Endothelial cell of umbilical vein (primary cell): Measurements from ENCODE around the gene ITPKB.

Source experiments
- CTCF ChIP-seq, 2 donors: IDR thresholded peaks; 1 replicate in 1 of 2; 2 replicates in 1 of 2; pipeline ENCODE4 v1.5.1; 2011; ENCODE audit warnings: low read length in 2 of 2, mild to moderate bottlenecking in 2 of 2, moderate library complexity in 2 of 2, control low read depth in 1 of 2, inconsistent platforms in 1 of 2, low read depth in 1 of 2; ENCODE audit not compliant: insufficient read depth in 1 of 2; ENCODE audit errors: extremely low read depth in 1 of 2
- MYC ChIP-seq: IDR thresholded peaks from one replicate; pipeline ENCODE4 v1.6.1; 2011; ENCODE audit warnings: mild to moderate bottlenecking, low read depth, low read length
- POLR2A ChIP-seq: IDR thresholded peaks from 2 replicates; pipeline ENCODE4 v1.6.1; 2012; ENCODE audit warnings: low read depth, mild to moderate bottlenecking, control low read depth, low read length

- TF ChIP-seq POLR2A (no peak), MYC (no peak), CTCF (IDR thresholded peaks at IDR 0.05; ENCODE audit: extremely low read depth in 1 of 2, insufficient read depth in 1 of 2, low read depth in 1 of 2, low read length in 2 of 2) (peak; percentile 50 to 58)
Measured at GRCh38 chr1:226650236-226650841, 88.7 kb downstream of the ITPKB start.
